Subcutaneous adipose tissue (tissue), 4 donors: ENCODE results near the gene ZC3H12A. TPM values are rescaled to one million over a fixed set of nuclear protein-coding genes. Genes with fewer than 3 reads are reported as not detected.

Source experiments
- total RNA-seq, 4 donors: library from RNA; depleted of rRNA; stranded (reverse); fragments of >200 nt; gene quantifications; one replicate each; pipeline ENCODE4 v1.1.0, GENCODE V29; 2016
- TF ChIP-seq, protein P1 (sequence below): fragments of 450-650 bp; IDR thresholded peaks from one replicate; pipeline ENCODE4 v1.5.1; 2016; ENCODE audit warnings: low read depth, mild to moderate bottlenecking, control low read depth, antibody characterized with exemption, moderate library complexity

Gene ZC3H12A
- total RNA-seq, 4 donors from 2014 or later: 3.2 to 17.3 (median 5.3) TPM

GRCh38 chr1:37468037-37468436 lies 6.3 kb upstream of the ZC3H12A start:
- TF ChIP-seq, protein P1, sequence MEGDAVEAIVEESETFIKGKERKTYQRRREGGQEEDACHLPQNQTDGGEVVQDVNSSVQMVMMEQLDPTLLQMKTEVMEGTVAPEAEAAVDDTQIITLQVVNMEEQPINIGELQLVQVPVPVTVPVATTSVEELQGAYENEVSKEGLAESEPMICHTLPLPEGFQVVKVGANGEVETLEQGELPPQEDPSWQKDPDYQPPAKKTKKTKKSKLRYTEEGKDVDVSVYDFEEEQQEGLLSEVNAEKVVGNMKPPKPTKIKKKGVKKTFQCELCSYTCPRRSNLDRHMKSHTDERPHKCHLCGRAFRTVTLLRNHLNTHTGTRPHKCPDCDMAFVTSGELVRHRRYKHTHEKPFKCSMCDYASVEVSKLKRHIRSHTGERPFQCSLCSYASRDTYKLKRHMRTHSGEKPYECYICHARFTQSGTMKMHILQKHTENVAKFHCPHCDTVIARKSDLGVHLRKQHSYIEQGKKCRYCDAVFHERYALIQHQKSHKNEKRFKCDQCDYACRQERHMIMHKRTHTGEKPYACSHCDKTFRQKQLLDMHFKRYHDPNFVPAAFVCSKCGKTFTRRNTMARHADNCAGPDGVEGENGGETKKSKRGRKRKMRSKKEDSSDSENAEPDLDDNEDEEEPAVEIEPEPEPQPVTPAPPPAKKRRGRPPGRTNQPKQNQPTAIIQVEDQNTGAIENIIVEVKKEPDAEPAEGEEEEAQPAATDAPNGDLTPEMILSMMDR: no peak

DNA sequence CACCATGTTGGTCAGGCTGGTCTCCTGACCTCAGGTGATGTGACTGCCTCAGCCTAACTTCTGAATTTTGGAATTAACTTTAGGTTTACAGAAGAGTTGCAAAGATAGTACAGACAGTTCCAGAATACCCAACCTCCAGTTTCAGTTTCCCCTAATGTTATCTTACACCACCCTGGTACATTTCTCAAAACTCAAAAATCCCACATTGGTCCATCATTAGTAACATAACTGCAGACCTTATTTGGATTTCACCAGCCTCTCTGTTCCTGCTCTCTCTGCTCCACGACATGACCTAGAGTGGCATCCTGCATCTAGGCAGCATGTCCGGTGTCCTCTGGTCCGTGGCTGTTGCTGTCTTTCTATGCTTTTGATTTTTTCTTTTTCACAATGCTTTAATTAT lies 5.0 kb upstream of the ZC3H12A start:
- TF ChIP-seq, protein P1: no peak

- TF ChIP-seq, protein P1: no peak
Observed at GRCh38 chr1:37471345-37472231, 2.8 kb upstream of the ZC3H12A start.

DNA sequence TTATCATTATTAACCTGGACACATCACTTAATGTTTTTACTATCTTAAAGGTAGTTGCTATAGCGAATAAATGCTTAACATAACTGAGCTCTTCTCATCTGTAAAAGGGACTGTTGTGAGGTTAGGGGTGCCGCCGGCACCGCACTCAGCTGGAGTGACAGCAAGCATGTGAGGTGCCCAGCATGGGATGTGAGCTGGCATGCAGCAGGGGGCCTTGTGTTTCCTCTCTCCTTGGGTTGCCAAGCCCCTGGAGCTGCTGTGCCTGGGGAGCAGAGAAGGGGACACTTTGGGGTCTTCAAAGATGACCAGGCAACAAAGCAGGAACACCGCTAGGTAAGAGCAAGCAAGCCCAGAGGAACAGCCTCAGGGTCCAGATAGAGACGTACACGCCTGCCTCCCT lies 2.1 kb upstream of the ZC3H12A start:
- TF ChIP-seq, protein P1: no peak

- TF ChIP-seq, protein P1: no peak
Observed at GRCh38 chr1:37472994-37473393, 1.4 kb upstream of the ZC3H12A start.

- TF ChIP-seq, protein P1: no peak
Observed at GRCh38 chr1:37473431-37474045, 842 bp upstream of the ZC3H12A start.

- TF ChIP-seq, protein P1: no peak
Observed at GRCh38 chr1:37474697-37475379, 458 bp downstream of the ZC3H12A start.
